ENCODE measurements around the gene ADH5. TPM values are rescaled to one million over a fixed set of nuclear protein-coding genes. Genes with fewer than 3 reads are reported as not detected.
"Not testable (repeated sequence)": the region's sequence is repeated elsewhere in the genome, so short reads cannot be mapped to it uniquely, and the experiment has no call there.

The ADH5 gene
- total RNA-seq, 1 donor from 2014 or later = 124 TPM

GRCh38 chr4:99074816-99075215, 13.8 kb downstream of the ADH5 start:
- H3K4me3 ChIP-seq (ENCODE audit: low read depth, low read length) = no peak overlapping the region
- DNase-seq (ENCODE audit: low read depth) = no peak
- TF ChIP-seq CTCF (conservative IDR thresholded peaks at IDR 0.05; ENCODE audit: low read depth, low read length) = no peak

- DNase-seq (ENCODE audit: low read depth) = no peak
- no peak overlapping the region for H3K4me3 ChIP-seq (ENCODE audit: low read depth, low read length)
- TF ChIP-seq CTCF (conservative IDR thresholded peaks at IDR 0.05; ENCODE audit: low read depth, low read length) = no peak
These were observed 17.4 kb downstream of the ADH5 start for GRCh38 chr4:99071159-99071558.

- DNase-seq (ENCODE audit: low read depth) = no peak
- TF ChIP-seq CTCF (conservative IDR thresholded peaks at IDR 0.05; ENCODE audit: low read depth, low read length) = no peak
These were observed 21.0 kb downstream of the ADH5 start for GRCh38 chr4:99067617-99068016.

GRCh38 chr4:99065521-99065920, 23.1 kb downstream of the ADH5 start:
- not testable (repeated sequence) for DNase-seq (ENCODE audit: low read depth); H3K4me3 ChIP-seq (ENCODE audit: low read depth, low read length)

More at GRCh38 chr4:99067617-99068016, 21.0 kb downstream of the ADH5 start:
- H3K4me3 ChIP-seq (ENCODE audit: low read depth, low read length) = no peak overlapping the region

GRCh38 chr4:99062120-99062519, 26.5 kb downstream of the ADH5 start:
- H3K4me3 ChIP-seq (ENCODE audit: low read depth, low read length) = no peak overlapping the region
- no peak for TF ChIP-seq CTCF (conservative IDR thresholded peaks at IDR 0.05; ENCODE audit: low read depth, low read length)
- DNase-seq (ENCODE audit: low read depth) = peak; percentile 44

- no peak overlapping the region for H3K4me3 ChIP-seq (ENCODE audit: low read depth, low read length)
- DNase-seq (ENCODE audit: low read depth) = no peak
- no peak for TF ChIP-seq CTCF (conservative IDR thresholded peaks at IDR 0.05; ENCODE audit: low read depth, low read length)
These were observed 27.4 kb downstream of the ADH5 start for GRCh38 chr4:99061048-99061700.

GRCh38 chr4:99059550-99059949, 29.0 kb downstream of the ADH5 start:
- DNase-seq (ENCODE audit: low read depth) = no peak

More at GRCh38 chr4:99059550-99059949, 29.0 kb downstream of the ADH5 start:
- TF ChIP-seq CTCF (conservative IDR thresholded peaks at IDR 0.05; ENCODE audit: low read depth, low read length) = no peak
- H3K4me3 ChIP-seq (ENCODE audit: low read depth, low read length) = no peak overlapping the region
